CD8-positive, alpha-beta memory T cell (primary cell): ENCODE results near the gene PADI2. TPM values are rescaled to one million over a fixed set of nuclear protein-coding genes. Genes with fewer than 3 reads are reported as not detected.

Experiments used
- CTCF ChIA-PET: fragments of 350-600 bp; sonication (Branson Sonifier 250); formaldehyde crosslinking; loops from one replicate; lab custom pipeline; 2021; ENCODE audit warnings: antibody characterized with exemption; lab: Charles Lee
- POLR2A ChIA-PET: fragments of 350-600 bp; sonication (Branson Sonifier 250); formaldehyde crosslinking; loops from one replicate; lab custom pipeline; 2021; ENCODE audit warnings: antibody characterized with exemption; lab: Charles Lee
- DNase-seq, 5 donors: peaks; one replicate each; pipeline versions ENCODE4 v3.0.0 to v3.0.0-alpha.2; 2020 to 2022; ENCODE audit warnings: mixed read lengths in 1 of 5
- H3K27ac ChIP-seq: one replicate; pipeline ENCODE4 v1.7.0; 2013; ENCODE audit warnings: low read depth, mild to moderate bottlenecking, low read length, moderate library complexity
- H3K27me3 ChIP-seq: 2 replicates; pipeline ENCODE4 v1.7.0; 2013; ENCODE audit warnings: low read length, mild to moderate bottlenecking; ENCODE audit not compliant: insufficient read depth, poor library complexity, severe bottlenecking
- H3K36me3 ChIP-seq: 2 replicates; pipeline ENCODE4 v1.7.0; 2013; ENCODE audit warnings: mild to moderate bottlenecking, low read length, moderate library complexity; ENCODE audit not compliant: insufficient read depth
- H3K4me1 ChIP-seq: 2 replicates; pipeline ENCODE4 v1.7.0; 2013; ENCODE audit warnings: mild to moderate bottlenecking, low read length, moderate library complexity; ENCODE audit not compliant: insufficient read depth
- H3K4me3 ChIP-seq: 2 replicates; pipeline ENCODE4 v1.7.0; 2013; ENCODE audit warnings: mild to moderate bottlenecking, low read length
- H3K9me3 ChIP-seq: 2 replicates; pipeline ENCODE4 v1.7.0; 2013; ENCODE audit warnings: mild to moderate bottlenecking, low read length
- H3K27ac Mint-ChIP-seq, 8 donors: one replicate each; pipeline ENCODE4 v1.8.0; 2020 to 2021; ENCODE audit warnings: mixed read lengths in 8 of 8, mild to moderate bottlenecking in 6 of 8, inconsistent platforms in 3 of 8, moderate library complexity in 3 of 8
- H3K27me3 Mint-ChIP-seq, 2 donors: one replicate each; pipeline ENCODE4 v1.8.0; 2020 to 2021; ENCODE audit warnings: mixed read lengths in 2 of 2, mild to moderate bottlenecking in 1 of 2, moderate library complexity in 1 of 2
- H3K36me3 Mint-ChIP-seq, 3 donors: one replicate each; pipeline ENCODE4 v1.8.0; 2020 to 2021; ENCODE audit warnings: mixed read lengths in 3 of 3, inconsistent platforms in 1 of 3, mild to moderate bottlenecking in 1 of 3
- H3K4me1 Mint-ChIP-seq, 3 donors: one replicate each; pipeline ENCODE4 v1.8.0; 2020 to 2021; ENCODE audit warnings: mixed read lengths in 3 of 3, inconsistent platforms in 1 of 3, mild to moderate bottlenecking in 1 of 3
- H3K4me3 Mint-ChIP-seq, 7 donors: one replicate each; pipeline ENCODE4 v1.8.0; 2020 to 2021; ENCODE audit warnings: mixed read lengths in 7 of 7, mild to moderate bottlenecking in 6 of 7, moderate library complexity in 4 of 7, inconsistent platforms in 2 of 7
- H3K9me3 Mint-ChIP-seq, 5 donors: one replicate each; pipeline ENCODE4 v1.8.0; 2020 to 2022; ENCODE audit warnings: mixed read lengths in 5 of 5, mild to moderate bottlenecking in 3 of 5, moderate library complexity in 2 of 5, inconsistent platforms in 1 of 5
- polyA plus RNA-seq: library from polyadenylated mRNA; unstranded; fragments of 300-500 nt; fragmentation: Illumina TruSeq; gene quantifications from one replicate; pipeline ENCODE4 v1.2.3, GENCODE V29; 2021
- total RNA-seq, 2 experiments: library from RNA; stranded (reverse); gene quantifications; one replicate each; pipeline ENCODE4 v1.2.3, GENCODE V29; 2021

Gene PADI2
- total and polyA plus RNA-seq, 3 experiments from 2014 or later: not detected

DNA sequence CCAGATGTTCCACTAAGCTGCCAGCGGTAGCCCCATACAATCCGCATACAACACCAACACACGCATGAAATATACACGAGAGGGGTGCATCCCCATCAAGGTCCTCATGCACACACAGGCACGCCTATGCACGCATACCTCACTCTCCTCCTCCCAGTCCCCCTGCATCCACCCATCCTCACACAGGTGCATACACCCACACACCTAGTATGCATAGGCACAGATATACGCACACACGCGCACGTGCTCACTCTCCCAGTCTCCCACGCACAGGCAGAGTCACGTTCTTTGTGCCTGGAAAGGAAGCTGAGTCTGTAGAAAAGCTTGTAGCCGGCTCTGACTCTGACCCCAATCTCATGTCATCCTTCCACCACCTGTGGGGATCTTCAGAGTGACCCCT is 16.9 kb upstream of the PADI2 start:
- Histone ChIP-seq H3K27ac (no peak overlapping the region), H3K4me3 (no peak overlapping the region), H3K27me3 (peaks cover 5% of the 10 kb centered on the region), H3K9me3 (no peaks in the 10 kb centered on the region), H3K4me1 (no peaks in the 10 kb centered on the region), H3K36me3 (no peaks in the 10 kb centered on the region)
- H3K4me1 Mint-ChIP-seq: no peaks in the 10 kb centered on the region
- H3K27me3 Mint-ChIP-seq: peaks cover 13 to 29% of the 10 kb centered on the region in 2 donors
- no peak overlapping the region for H3K27ac Mint-ChIP-seq
- ChIA-PET POLR2A (no interaction called here), CTCF (no interaction called here)
- H3K36me3 Mint-ChIP-seq: no peaks in the 10 kb centered on the region
- DNase-seq: no peak
- H3K9me3 Mint-ChIP-seq: no peaks in the 10 kb centered on the region
- no peak overlapping the region for H3K4me3 Mint-ChIP-seq

DNA sequence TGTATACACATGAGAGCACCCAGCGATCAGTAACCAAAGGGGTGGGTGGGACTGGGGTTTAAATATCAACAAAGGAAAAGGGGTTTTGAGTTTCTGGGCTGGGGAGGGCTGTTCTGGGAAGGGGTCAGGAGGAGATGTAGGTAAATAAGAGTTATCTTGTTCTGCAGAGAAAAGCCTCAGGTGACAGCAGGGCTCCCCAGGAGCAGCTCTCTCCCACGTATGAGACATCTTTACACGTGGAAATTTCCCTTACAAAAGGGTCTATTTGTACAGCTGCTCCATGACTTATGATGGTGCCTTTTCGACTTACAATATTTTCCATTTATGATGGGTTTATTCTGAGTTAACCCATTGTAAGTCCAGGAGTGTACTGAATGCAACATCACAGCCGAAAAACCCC is 16.3 kb upstream of the PADI2 start:
- H3K4me1 Mint-ChIP-seq: no peaks in the 10 kb centered on the region
- no peak for DNase-seq
- no peaks in the 10 kb centered on the region for H3K36me3 Mint-ChIP-seq
- H3K27ac Mint-ChIP-seq: no peak overlapping the region
- no peaks in the 10 kb centered on the region for H3K9me3 ChIP-seq
- ChIA-PET POLR2A (no interaction called here), CTCF (no interaction called here)
- H3K27me3 ChIP-seq: peaks cover 5% of the 10 kb centered on the region
- H3K4me3 ChIP-seq: no peak overlapping the region
- H3K4me1 ChIP-seq: no peaks in the 10 kb centered on the region
- no peaks in the 10 kb centered on the region for H3K36me3 ChIP-seq
- H3K27me3 Mint-ChIP-seq: peaks cover 13 to 29% of the 10 kb centered on the region in 2 donors
- H3K4me3 Mint-ChIP-seq: no peak overlapping the region
- no peaks in the 10 kb centered on the region for H3K9me3 Mint-ChIP-seq
- no peak overlapping the region for H3K27ac ChIP-seq

DNA sequence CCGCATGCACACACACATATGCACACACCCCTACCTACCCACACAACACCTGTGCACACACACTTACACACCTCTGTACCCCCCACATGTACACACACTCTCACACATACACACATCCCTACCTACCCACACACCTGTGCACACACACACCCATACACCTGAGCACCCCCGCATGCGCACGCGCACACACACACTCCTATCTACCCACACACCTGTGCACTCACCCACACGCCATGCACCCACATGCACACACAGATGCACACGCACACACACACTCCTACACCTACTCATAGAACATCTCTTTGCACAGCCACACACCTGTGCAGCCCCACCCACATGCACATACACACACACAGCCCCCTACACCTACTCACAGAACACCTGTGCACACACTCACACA is 15.5 kb upstream of the PADI2 start:
- Histone ChIP-seq H3K9me3 (no peaks in the 10 kb centered on the region), H3K4me1 (no peaks in the 10 kb centered on the region), H3K36me3 (no peaks in the 10 kb centered on the region), H3K4me3 (no peak overlapping the region), H3K27me3 (peaks cover 5% of the 10 kb centered on the region), H3K27ac (no peak overlapping the region)
- no peaks in the 10 kb centered on the region for H3K9me3 Mint-ChIP-seq
- H3K36me3 Mint-ChIP-seq: no peaks in the 10 kb centered on the region
- ChIA-PET CTCF (interaction anchor here (0.8 kb wide), 1 partner anchor 10 kb away, joined by 3 read pairs; no protein-coding TSS in a partner anchor), POLR2A (no interaction called here)
- H3K27me3 Mint-ChIP-seq: peaks cover 13 to 29% of the 10 kb centered on the region in 2 donors
- no peak for DNase-seq
- H3K4me1 Mint-ChIP-seq: no peaks in the 10 kb centered on the region
- H3K4me3 Mint-ChIP-seq: no peak overlapping the region
- no peak overlapping the region for H3K27ac Mint-ChIP-seq

DNA sequence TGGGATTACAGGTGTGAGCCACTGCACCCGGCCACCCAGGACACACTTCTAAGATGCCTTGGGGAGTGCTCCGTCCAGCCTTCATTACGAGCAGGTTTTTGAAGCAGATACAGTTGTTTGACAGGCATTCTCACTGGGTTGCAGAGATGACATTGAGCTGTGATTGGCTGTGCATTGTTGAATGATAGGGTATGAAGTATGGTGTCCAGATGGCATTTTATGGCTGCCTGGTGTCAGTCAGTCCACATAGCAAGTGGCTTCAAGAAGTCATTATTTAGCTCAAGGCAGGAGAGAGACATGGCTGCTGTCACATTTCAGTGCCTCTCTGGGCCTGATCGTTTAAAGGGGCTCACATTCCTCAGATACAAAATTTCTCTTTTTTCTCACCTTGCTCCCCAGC is 14.8 kb upstream of the PADI2 start:
- H3K27ac Mint-ChIP-seq: no peak overlapping the region
- POLR2A ChIA-PET: no interaction called here
- no peaks in the 10 kb centered on the region for H3K4me1 Mint-ChIP-seq
- Histone ChIP-seq H3K9me3 (no peaks in the 10 kb centered on the region), H3K4me3 (no peak overlapping the region), H3K27me3 (peaks cover 5% of the 10 kb centered on the region), H3K27ac (no peak overlapping the region), H3K4me1 (no peaks in the 10 kb centered on the region), H3K36me3 (no peaks in the 10 kb centered on the region)
- H3K9me3 Mint-ChIP-seq: no peaks in the 10 kb centered on the region
- CTCF ChIA-PET: interaction anchor here (0.8 kb wide), 1 partner anchor 10 kb away, joined by 3 read pairs; no protein-coding TSS in a partner anchor
- DNase-seq: no peak
- H3K27me3 Mint-ChIP-seq: peaks cover 9 to 29% of the 10 kb centered on the region in 2 donors
- no peak overlapping the region for H3K4me3 Mint-ChIP-seq
- no peaks in the 10 kb centered on the region for H3K36me3 Mint-ChIP-seq

DNA sequence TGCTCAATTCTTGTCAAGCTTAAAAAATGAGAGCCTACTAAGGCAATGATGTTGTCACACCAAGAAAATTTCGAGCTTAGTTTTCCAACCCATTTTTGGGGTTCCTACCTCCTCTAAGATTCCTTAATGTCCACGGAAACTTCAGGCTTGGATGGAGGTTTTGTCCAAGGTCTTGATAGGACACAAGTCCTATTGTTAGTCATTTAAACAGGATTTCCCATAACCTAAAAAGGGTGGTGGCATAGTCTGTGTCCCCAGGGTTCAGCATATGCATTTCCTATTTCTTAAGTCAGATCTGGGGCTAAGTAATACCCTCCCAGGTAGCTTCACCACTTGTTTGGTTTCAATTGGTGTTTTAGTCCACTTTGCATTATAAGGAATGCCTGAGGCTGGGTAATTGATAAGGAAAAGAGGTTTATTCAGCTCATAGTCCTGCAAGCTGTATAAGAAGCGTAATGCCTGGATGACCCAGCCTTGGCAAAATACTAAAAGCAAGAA is 10.9 kb upstream of the PADI2 start:
- no peak overlapping the region for H3K27ac ChIP-seq
- H3K4me1 ChIP-seq: no peaks in the 10 kb centered on the region
- ChIA-PET CTCF (interaction anchor here (13.4 kb wide), 1 partner anchor 108 kb away, joined by 154 read pairs; no protein-coding TSS in a partner anchor), POLR2A (no interaction called here)
- no peaks in the 10 kb centered on the region for H3K9me3 ChIP-seq
- H3K27ac Mint-ChIP-seq: no peak overlapping the region
- H3K27me3 Mint-ChIP-seq: peaks cover 11 to 30% of the 10 kb centered on the region in 2 donors
- no peaks in the 10 kb centered on the region for H3K27me3 ChIP-seq
- no peaks in the 10 kb centered on the region for H3K9me3 Mint-ChIP-seq
- H3K4me3 ChIP-seq: no peak overlapping the region
- peaks cover 0 to 3% (median 0%) of the 10 kb centered on the region in 3 donors for H3K4me1 Mint-ChIP-seq
- peaks cover 0 to 1% (median 0%) of the 10 kb centered on the region in 3 donors for H3K36me3 Mint-ChIP-seq
- no peak overlapping the region for H3K4me3 Mint-ChIP-seq
- H3K36me3 ChIP-seq: no peaks in the 10 kb centered on the region
- DNase-seq: no peak

DNA sequence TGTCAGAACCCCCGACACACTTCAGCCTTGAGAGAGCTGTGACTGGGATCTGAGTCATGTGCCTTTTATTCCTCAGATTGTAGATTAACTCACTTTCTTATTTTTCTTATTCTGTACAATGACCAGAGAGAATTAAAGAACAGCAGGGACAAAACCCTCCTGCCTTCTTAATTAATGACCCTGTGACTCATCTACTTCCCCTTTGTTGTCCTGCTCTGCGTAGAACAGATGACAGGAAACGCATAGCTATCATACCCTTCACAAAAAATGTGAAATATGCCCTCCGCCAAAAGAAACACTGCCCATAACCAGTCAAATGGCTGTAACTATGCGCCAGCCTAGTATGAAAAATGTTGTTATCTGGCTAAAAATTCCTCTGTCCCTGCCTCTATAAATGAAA is 9.1 kb upstream of the PADI2 start:
- no peak overlapping the region for H3K27ac ChIP-seq

DNA sequence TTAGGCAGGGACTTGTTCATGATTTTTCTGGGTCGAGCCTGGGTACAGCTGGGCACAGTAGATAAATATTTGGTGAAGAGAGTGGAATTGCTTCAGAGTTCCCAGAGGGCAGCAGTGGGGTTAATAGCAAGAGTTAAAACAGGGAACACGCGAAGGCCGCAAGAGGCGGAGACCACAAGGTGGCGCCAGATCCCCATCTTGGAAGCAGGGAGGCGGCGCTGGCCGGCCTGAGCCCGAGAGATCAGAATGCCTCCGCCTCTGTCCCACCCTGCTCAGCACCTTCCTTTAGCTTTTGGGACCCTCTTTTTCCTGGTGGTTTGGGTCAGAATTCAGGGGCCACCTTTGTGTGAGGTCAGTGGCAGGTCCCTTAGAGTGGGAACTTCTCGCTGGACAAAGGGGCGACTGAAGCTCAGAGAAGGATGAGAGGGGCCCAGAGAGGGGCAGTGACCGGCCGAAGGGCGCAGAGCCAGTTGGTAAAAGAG is 6.5 kb upstream of the PADI2 start:
- Mint-ChIP-seq H3K36me3 (peaks cover 0 to 1% (median 0%) of the 10 kb centered on the region in 3 donors), H3K27me3 (peaks cover 14 to 24% of the 10 kb centered on the region in 2 donors), H3K4me1 (peaks cover 0 to 3% (median 0%) of the 10 kb centered on the region in 3 donors), H3K9me3 (no peaks in the 10 kb centered on the region), H3K4me3 (no peak overlapping the region), H3K27ac (no peak overlapping the region)
- POLR2A ChIA-PET: no interaction called here
- Histone ChIP-seq H3K9me3 (no peaks in the 10 kb centered on the region), H3K4me3 (no peak overlapping the region), H3K36me3 (no peaks in the 10 kb centered on the region), H3K27me3 (no peaks in the 10 kb centered on the region), H3K4me1 (no peaks in the 10 kb centered on the region), H3K27ac (no peak overlapping the region)
- CTCF ChIA-PET: interaction anchor here (0.7 to 13.4 kb wide), 8 partner anchors 12 to 112 kb away, joined by 3 to 154 read pairs (median 4); no protein-coding TSS in a partner anchor
- DNase-seq: peak; percentile 57 to 81 (median 74)

More for the DNA sequence above, 9.1 kb upstream of the PADI2 start:
- Mint-ChIP-seq H3K9me3 (no peaks in the 10 kb centered on the region), H3K27me3 (peaks cover 11 to 27% of the 10 kb centered on the region in 2 donors), H3K36me3 (peaks cover 0 to 1% (median 0%) of the 10 kb centered on the region in 3 donors), H3K27ac (no peak overlapping the region), H3K4me3 (no peak overlapping the region), H3K4me1 (peaks cover 0 to 3% (median 0%) of the 10 kb centered on the region in 3 donors)
- H3K36me3 ChIP-seq: no peaks in the 10 kb centered on the region
- no peaks in the 10 kb centered on the region for H3K4me1 ChIP-seq
- no peaks in the 10 kb centered on the region for H3K9me3 ChIP-seq
- DNase-seq: no peak
- no peaks in the 10 kb centered on the region for H3K27me3 ChIP-seq
- H3K4me3 ChIP-seq: no peak overlapping the region
- ChIA-PET CTCF (interaction anchor here (13.4 kb wide), 1 partner anchor 109 kb away, joined by 154 read pairs; no protein-coding TSS in a partner anchor), POLR2A (no interaction called here)

DNA sequence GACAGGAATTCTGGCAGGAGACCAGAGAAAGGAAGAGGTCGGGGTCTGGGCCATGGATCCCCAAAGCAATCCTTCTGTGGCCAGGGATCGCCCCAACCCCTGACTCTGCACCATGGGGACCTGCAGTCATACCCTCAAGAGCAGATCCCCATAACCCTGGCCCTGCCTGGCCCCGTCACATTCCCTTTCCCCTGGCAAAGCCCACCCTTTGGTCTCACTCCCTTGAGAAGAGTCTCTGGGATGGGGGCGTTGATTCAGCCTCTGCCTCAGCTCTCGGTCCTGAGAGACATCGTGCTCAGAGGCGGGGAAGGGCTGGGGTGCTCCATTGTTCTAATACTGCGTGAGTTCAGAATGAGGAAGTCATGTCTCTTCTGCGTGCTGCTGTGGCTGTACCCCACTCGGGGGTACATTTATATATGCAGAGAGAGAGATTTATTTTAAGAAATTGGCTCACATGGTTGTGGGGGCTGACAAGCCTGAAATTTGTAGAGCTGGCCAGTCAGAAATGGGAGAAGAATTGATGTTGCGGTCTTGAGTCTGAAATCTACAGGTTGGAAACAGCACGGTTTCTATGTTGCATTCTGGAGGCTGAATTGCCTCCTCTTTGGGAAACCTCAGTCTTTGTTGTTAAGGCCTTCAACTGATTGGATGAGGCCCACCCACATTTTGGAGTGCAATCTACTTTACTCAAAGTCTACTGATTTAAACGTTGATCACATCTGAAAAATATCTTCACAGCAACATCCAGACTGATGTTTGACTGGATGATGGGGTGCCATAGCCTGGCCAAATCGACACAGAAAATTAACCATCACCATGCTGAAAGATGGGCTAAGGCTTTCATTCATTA is 4.2 kb upstream of the PADI2 start:
- Mint-ChIP-seq H3K27me3 (peaks cover 24 to 42% of the 10 kb centered on the region in 2 donors), H3K36me3 (peaks cover 0 to 1% (median 0%) of the 10 kb centered on the region in 3 donors), H3K27ac (no peak overlapping the region), H3K4me1 (peaks cover 0 to 7% (median 6%) of the 10 kb centered on the region in 3 donors), H3K9me3 (no peaks in the 10 kb centered on the region), H3K4me3 (no peak overlapping the region)
- Histone ChIP-seq H3K27ac (no peak overlapping the region), H3K27me3 (peaks cover 15% of the 10 kb centered on the region), H3K9me3 (no peaks in the 10 kb centered on the region), H3K4me1 (peaks cover 4% of the 10 kb centered on the region), H3K36me3 (no peaks in the 10 kb centered on the region), H3K4me3 (no peak overlapping the region)
- DNase-seq: no peak
- CTCF ChIA-PET: interaction anchor here (1.4 to 13.4 kb wide), 3 partner anchors 11 to 123 kb away, joined by 3 to 154 read pairs (median 3); no protein-coding TSS in a partner anchor
- POLR2A ChIA-PET: no interaction called here
